ENCODE results near the gene ARPC5L. TPM values are rescaled to one million over a fixed set of nuclear protein-coding genes. Genes with fewer than 3 reads are reported as not detected.
A peak's percentile ranks its signal among the peaks of the same experiment; 100 is the strongest.

Gene ARPC5L
- total RNA-seq, 1 experiment from 2014 or later: 47.2 TPM

- TF ChIP-seq JUN (CRISPR knock-in tag; IDR thresholded peaks at IDR 0.05) (peak; percentile 92), ETV6 (CRISPR knock-in tag; IDR thresholded peaks at IDR 0.05) (peak; percentile 73), NFATC4 (CRISPR knock-in tag; IDR thresholded peaks at IDR 0.05) (no peak; the same call in 1 of the 2 replicates), ZNF121 (CRISPR knock-in tag; IDR thresholded peaks at IDR 0.05) (no peak), NR1H2 (CRISPR knock-in tag; IDR thresholded peaks at IDR 0.05) (no peak), FOXP1 (CRISPR knock-in tag; IDR thresholded peaks at IDR 0.05; ENCODE audit: borderline replicate concordance) (peak; percentile 90), ZNF671 (CRISPR knock-in tag; IDR thresholded peaks at IDR 0.05) (no peak), ARID4B (CRISPR knock-in tag; IDR thresholded peaks at IDR 0.05; ENCODE audit: borderline replicate concordance) (peak; percentile 66; the same call in 1 of the 2 replicates), ZMAT4 (CRISPR knock-in tag; IDR thresholded peaks at IDR 0.05) (0 out of 2 replicates have a peak, but pooled peaks have one; percentile 43), AR (CRISPR knock-in tag; IDR thresholded peaks at IDR 0.05) (no peak), ELF4 (CRISPR knock-in tag; IDR thresholded peaks at IDR 0.05; ENCODE audit: low read depth) (peak; percentile 79; the same call in 1 of the 2 replicates), TCF7 (CRISPR knock-in tag; IDR thresholded peaks at IDR 0.05; ENCODE audit: low read depth) (no peak), JAZF1 (CRISPR knock-in tag; IDR thresholded peaks at IDR 0.05) (no peak)
- TF ChIP-seq, protein P1, sequence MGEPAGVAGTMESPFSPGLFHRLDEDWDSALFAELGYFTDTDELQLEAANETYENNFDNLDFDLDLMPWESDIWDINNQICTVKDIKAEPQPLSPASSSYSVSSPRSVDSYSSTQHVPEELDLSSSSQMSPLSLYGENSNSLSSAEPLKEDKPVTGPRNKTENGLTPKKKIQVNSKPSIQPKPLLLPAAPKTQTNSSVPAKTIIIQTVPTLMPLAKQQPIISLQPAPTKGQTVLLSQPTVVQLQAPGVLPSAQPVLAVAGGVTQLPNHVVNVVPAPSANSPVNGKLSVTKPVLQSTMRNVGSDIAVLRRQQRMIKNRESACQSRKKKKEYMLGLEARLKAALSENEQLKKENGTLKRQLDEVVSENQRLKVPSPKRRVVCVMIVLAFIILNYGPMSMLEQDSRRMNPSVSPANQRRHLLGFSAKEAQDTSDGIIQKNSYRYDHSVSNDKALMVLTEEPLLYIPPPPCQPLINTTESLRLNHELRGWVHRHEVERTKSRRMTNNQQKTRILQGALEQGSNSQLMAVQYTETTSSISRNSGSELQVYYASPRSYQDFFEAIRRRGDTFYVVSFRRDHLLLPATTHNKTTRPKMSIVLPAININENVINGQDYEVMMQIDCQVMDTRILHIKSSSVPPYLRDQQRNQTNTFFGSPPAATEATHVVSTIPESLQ (CRISPR knock-in tag; IDR thresholded peaks at IDR 0.05): no peak
These were observed at the start of gene ARPC5L, which contains the start of gene RPL35 (continued) for GRCh38 chr9:124861342-124862229.

GRCh38 chr9:124812441-124812876, 49.5 kb upstream of the ARPC5L start:
- ChIA-PET CTCF (interaction anchor here (1.1 to 10.1 kb wide), 6 partner anchors 11 to 40 kb away, joined by 4 to 147 read pairs (median 22); partner anchors contain the start of genes NR6A1, OLFML2A and WDR38), POLR2A (no interaction called here)
- Mint-ChIP-seq H3K9me3 (no peaks in the 10 kb centered on the region), H3K4me1 (peaks cover 36% of the 10 kb centered on the region), H3K27me3 (ENCODE audit: low read depth) (no peaks in the 10 kb centered on the region), H3K27ac (no peak overlapping the region), H3K36me3 (no peaks in the 10 kb centered on the region), H3K4me3 (no peak overlapping the region)
- DNase-seq (ENCODE audit: low spot score) (no peak), ATAC-seq (no peak)
- peak; percentile 45 for TF ChIP-seq ZNF423 (CRISPR knock-in tag; IDR thresholded peaks at IDR 0.05)
- no peak for TF ChIP-seq CDX4 (CRISPR knock-in tag; IDR thresholded peaks at IDR 0.05; ENCODE audit: borderline replicate concordance)
